SK-N-MC (cell line): Measurements from ENCODE around the gene ELAVL2.

Experiments
- DNase-seq: peaks from one replicate; pipeline ENCODE4 v3.0.0-alpha.2; 2011; ENCODE audit warnings: low read depth, low spot score
- H3K27ac ChIP-seq: fragments of 200-600 bp; sonication (generic); 2 replicates; pipeline ENCODE4 v1.5.1; 2016; ENCODE audit warnings: mixed run types
- H3K36me3 ChIP-seq: fragments of 200-600 bp; sonication (generic); 2 replicates; pipeline ENCODE4 v1.6.1; 2017; ENCODE audit warnings: antibody characterized with exemption, low read length, mixed read lengths; ENCODE audit not compliant: insufficient read depth
- H3K4me3 ChIP-seq: fragments of 200-600 bp; sonication (generic); 2 replicates; pipeline ENCODE4 v1.5.1; 2016
- H3K9ac ChIP-seq: fragments of 200-600 bp; sonication (generic); 2 replicates; pipeline ENCODE4 v1.8.0; 2017; ENCODE audit warnings: mixed run types, mixed read lengths; ENCODE audit not compliant: insufficient read length
- H3K9me3 ChIP-seq: fragments of 200-600 bp; sonication (generic); 2 replicates; pipeline ENCODE4 v1.6.1; 2017; ENCODE audit warnings: low read depth, mild to moderate bottlenecking, antibody characterized with exemption, low read length, moderate library complexity, mixed read lengths
- EZH2 ChIP-seq: fragments of 200-600 bp; sonication (generic); IDR thresholded peaks from one replicate; pipeline ENCODE4 v1.6.1; 2017; ENCODE audit warnings: antibody characterized with exemption
- FOXP2 ChIP-seq: optimal IDR thresholded peaks from 2 replicates; pipeline ENCODE3; 2011; ENCODE audit warnings: mild to moderate bottlenecking, moderate library complexity; ENCODE audit not compliant: insufficient read depth; ENCODE audit errors: extremely low read length, control extremely low read depth
- POLR2AphosphoS5 ChIP-seq: IDR thresholded peaks from 2 replicates; pipeline ENCODE4 v1.6.1; 2012; ENCODE audit warnings: mild to moderate bottlenecking, low read depth, low read length, borderline replicate concordance

The ELAVL2 gene

DNA sequence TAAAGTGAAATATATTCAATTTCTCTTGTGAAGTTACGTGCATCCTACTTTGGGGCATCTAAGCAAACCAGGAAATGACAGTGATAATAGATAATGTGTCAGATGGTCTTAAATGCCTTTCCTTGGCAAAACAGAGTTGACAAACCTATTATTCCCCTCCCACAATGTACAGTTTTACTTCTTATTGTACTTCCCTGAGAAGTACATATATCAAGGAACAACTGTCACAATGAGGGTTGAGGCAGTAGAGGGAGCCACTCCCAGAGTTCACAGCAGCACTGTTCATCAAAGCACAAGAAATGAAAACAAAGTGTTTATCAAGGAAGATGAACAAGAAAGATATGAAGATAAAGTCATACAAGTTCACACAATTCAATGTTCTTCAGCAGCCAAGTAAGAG is 41.1 kb downstream of the ELAVL2 start:
- Histone ChIP-seq H3K27ac (no peak overlapping the region), H3K36me3 (no peaks in the 10 kb centered on the region), H3K4me3 (no peak overlapping the region), H3K9ac (no peak overlapping the region), H3K9me3 (no peaks in the 10 kb centered on the region)
- DNase-seq = no peak
- TF ChIP-seq EZH2 (no peak), POLR2AphosphoS5 (no peak), FOXP2 (no peak)

GRCh38 chr9:23783509-23783908 is 42.5 kb downstream of the ELAVL2 start:
- H3K27ac ChIP-seq = no peak overlapping the region
- H3K36me3 ChIP-seq = no peaks in the 10 kb centered on the region
- H3K4me3 ChIP-seq = no peak overlapping the region
- H3K9ac ChIP-seq = no peak overlapping the region
- H3K9me3 ChIP-seq = no peaks in the 10 kb centered on the region
- no peak for TF ChIP-seq POLR2AphosphoS5
- no peak for TF ChIP-seq FOXP2
- no peak for TF ChIP-seq EZH2
- DNase-seq = no peak

- no peak overlapping the region for H3K27ac ChIP-seq
- no peaks in the 10 kb centered on the region for H3K36me3 ChIP-seq
- H3K9me3 ChIP-seq = no peaks in the 10 kb centered on the region
- H3K9ac ChIP-seq = no peak overlapping the region
- no peak for DNase-seq
- no peak overlapping the region for H3K4me3 ChIP-seq
- TF ChIP-seq POLR2AphosphoS5 (no peak), FOXP2 (no peak), EZH2 (no peak)
Observed at GRCh38 chr9:23779220-23779619, 46.8 kb downstream of the ELAVL2 start.

DNA sequence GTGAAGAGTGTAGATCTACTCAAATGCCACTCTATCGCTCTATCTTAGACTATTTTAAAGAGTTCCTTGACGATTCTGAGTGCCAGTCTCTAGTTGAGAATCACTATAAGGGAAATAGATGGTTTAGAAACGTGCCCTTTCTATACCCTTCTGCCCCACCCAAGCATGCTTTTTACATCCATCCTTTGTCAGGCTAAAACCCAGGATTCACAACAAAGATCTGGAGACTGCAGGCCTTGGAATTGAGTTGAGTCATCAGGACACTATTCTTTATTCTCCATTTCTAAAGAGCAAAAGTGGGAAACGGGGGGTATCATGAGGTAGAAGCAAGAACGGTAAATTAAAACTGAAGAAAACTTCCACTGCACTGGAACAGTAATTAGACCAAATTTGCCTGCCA is 48.7 kb downstream of the ELAVL2 start:
- no peak for DNase-seq
- H3K4me3 ChIP-seq = no peak overlapping the region
- H3K36me3 ChIP-seq = no peaks in the 10 kb centered on the region
- TF ChIP-seq EZH2 (no peak), FOXP2 (no peak), POLR2AphosphoS5 (no peak)
- no peak overlapping the region for H3K9ac ChIP-seq
- no peak overlapping the region for H3K27ac ChIP-seq
- no peaks in the 10 kb centered on the region for H3K9me3 ChIP-seq

DNA sequence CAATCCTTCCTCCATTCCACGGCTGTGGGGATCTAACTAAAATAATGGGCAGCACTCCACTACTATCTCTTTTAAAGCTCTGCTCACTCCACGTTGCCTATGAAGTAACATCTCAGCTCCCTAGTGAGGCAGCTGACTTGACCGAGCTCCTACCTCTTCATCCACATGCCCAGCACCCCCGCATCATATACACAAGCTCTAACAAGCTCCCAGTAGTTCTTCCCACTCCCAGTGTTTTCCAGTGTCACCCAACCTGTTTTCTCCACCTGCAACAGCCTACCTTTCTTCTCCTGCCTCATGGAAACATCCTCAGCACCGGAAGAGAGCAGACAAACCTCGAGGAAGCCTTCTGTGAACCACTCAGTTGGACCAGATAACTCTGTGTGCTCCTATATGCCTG is 50.5 kb downstream of the ELAVL2 start:
- H3K4me3 ChIP-seq = no peak overlapping the region
- no peaks in the 10 kb centered on the region for H3K36me3 ChIP-seq
- no peaks in the 10 kb centered on the region for H3K9me3 ChIP-seq
- H3K9ac ChIP-seq = no peak overlapping the region
- TF ChIP-seq EZH2 = no peak
- TF ChIP-seq POLR2AphosphoS5 = no peak
- TF ChIP-seq FOXP2 = no peak
- no peak for DNase-seq
- no peak overlapping the region for H3K27ac ChIP-seq

DNA sequence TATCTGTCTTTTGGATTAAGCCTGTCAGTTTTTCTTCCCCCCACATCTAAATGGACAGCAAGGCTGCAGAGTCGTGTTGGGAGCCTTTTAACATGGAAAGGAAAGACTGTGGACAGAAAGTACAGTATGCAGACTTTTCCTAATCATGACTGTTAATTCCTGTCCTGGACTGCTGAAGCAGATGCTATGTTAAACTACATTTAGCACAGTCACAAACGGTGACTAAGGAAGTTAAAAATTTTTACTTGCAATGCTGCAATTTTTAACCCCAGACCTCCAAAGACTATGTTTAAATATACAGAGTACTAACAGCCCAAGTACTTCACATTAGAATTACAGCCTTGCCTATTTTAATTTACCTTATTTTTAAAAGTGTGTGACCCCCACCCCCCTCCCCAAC is 51.8 kb downstream of the ELAVL2 start:
- H3K9me3 ChIP-seq = no peaks in the 10 kb centered on the region
- H3K27ac ChIP-seq = no peak overlapping the region
- no peaks in the 10 kb centered on the region for H3K36me3 ChIP-seq
- no peak for DNase-seq
- no peak overlapping the region for H3K9ac ChIP-seq
- TF ChIP-seq FOXP2 (no peak), POLR2AphosphoS5 (no peak), EZH2 (no peak)
- no peak overlapping the region for H3K4me3 ChIP-seq

DNA sequence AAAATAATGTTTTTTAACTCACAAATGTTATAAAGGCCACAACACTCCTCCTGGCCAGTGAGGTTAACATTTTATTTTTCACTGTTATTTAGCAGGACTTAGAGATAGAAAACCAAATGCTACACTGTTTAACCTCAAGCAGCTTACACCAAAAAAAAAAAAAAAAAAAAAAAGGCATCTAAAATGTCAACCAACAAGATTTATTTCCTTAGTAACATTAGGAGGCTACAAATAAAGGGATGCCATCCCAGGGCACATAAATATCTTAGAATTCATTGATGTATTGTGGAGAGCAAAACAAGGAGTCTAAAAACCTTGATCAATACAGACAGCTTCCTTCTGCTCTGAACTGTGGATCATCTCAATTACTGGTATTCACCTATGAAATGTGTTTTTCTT is 53.7 kb downstream of the ELAVL2 start:
- Histone ChIP-seq H3K36me3 (no peaks in the 10 kb centered on the region), H3K9me3 (no peaks in the 10 kb centered on the region), H3K4me3 (no peak overlapping the region), H3K9ac (no peak overlapping the region), H3K27ac (no peak overlapping the region)
- DNase-seq = no peak
- TF ChIP-seq FOXP2 (no peak), POLR2AphosphoS5 (no peak), EZH2 (no peak)

DNA sequence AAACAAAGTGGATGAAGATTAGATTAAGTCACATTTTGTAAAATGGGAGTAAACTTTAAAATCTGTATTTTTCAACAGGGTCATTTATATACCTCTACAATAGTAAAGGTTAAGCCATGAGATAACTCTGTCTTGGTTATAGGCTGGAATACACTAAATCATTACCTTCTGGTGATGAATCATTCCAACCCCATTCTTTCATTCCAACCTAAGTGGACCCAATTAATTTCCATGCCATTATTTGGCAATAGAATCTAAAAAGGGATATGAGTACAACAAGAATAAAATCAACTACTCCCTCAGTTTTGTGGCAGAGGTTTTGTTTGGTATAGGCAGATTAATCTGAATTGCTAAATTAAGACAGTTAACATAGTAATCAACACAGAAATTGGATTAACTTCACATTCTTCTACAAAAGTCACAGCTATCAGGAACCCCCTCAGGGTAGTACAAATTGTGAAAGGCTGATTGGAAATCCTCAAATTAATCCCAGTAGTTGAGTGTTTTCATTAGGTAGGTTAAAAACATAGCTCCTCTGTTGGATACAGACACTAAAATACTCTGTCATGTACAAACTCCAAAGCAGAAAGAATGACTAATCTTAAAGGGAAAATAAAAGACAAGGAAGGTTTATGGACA is 54.2 kb downstream of the ELAVL2 start:
- Histone ChIP-seq H3K9ac (no peak overlapping the region), H3K4me3 (no peak overlapping the region), H3K36me3 (no peaks in the 10 kb centered on the region), H3K27ac (no peak overlapping the region), H3K9me3 (no peaks in the 10 kb centered on the region)
- TF ChIP-seq POLR2AphosphoS5 (no peak), FOXP2 (no peak), EZH2 (no peak)
- no peak for DNase-seq

- TF ChIP-seq EZH2 = no peak
- no peak for TF ChIP-seq FOXP2
- no peak for TF ChIP-seq POLR2AphosphoS5
- no peaks in the 10 kb centered on the region for H3K9me3 ChIP-seq
- H3K9ac ChIP-seq = no peak overlapping the region
- DNase-seq = no peak
- H3K4me3 ChIP-seq = no peak overlapping the region
- no peaks in the 10 kb centered on the region for H3K36me3 ChIP-seq
- no peak overlapping the region for H3K27ac ChIP-seq
Observed at GRCh38 chr9:23769307-23769935, 56.6 kb downstream of the ELAVL2 start.

- TF ChIP-seq EZH2 = no peak
- TF ChIP-seq FOXP2 = no peak
- no peak for TF ChIP-seq POLR2AphosphoS5
- Histone ChIP-seq H3K27ac (no peak overlapping the region), H3K9ac (no peak overlapping the region), H3K4me3 (no peak overlapping the region), H3K36me3 (no peaks in the 10 kb centered on the region), H3K9me3 (no peaks in the 10 kb centered on the region)
- DNase-seq = no peak
Observed at GRCh38 chr9:23768861-23769260, 57.2 kb downstream of the ELAVL2 start.
